Regular cardiac myocyte (primary cell): ENCODE results near the gene FBXO21. TPM values are rescaled to one million over a fixed set of nuclear protein-coding genes. Genes with fewer than 3 reads are reported as not detected.

Source experiments
- total RNA-seq: library from RNA; depleted of rRNA; stranded (reverse); fragments of >200 nt; gene quantifications from 2 replicates; pipeline ENCODE4 v1.2.3, GENCODE V29; 2014

FBXO21 gene, protein sequence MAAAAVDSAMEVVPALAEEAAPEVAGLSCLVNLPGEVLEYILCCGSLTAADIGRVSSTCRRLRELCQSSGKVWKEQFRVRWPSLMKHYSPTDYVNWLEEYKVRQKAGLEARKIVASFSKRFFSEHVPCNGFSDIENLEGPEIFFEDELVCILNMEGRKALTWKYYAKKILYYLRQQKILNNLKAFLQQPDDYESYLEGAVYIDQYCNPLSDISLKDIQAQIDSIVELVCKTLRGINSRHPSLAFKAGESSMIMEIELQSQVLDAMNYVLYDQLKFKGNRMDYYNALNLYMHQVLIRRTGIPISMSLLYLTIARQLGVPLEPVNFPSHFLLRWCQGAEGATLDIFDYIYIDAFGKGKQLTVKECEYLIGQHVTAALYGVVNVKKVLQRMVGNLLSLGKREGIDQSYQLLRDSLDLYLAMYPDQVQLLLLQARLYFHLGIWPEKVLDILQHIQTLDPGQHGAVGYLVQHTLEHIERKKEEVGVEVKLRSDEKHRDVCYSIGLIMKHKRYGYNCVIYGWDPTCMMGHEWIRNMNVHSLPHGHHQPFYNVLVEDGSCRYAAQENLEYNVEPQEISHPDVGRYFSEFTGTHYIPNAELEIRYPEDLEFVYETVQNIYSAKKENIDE
- total RNA-seq: 124 and 153 TPM in 2 replicates

DNA sequence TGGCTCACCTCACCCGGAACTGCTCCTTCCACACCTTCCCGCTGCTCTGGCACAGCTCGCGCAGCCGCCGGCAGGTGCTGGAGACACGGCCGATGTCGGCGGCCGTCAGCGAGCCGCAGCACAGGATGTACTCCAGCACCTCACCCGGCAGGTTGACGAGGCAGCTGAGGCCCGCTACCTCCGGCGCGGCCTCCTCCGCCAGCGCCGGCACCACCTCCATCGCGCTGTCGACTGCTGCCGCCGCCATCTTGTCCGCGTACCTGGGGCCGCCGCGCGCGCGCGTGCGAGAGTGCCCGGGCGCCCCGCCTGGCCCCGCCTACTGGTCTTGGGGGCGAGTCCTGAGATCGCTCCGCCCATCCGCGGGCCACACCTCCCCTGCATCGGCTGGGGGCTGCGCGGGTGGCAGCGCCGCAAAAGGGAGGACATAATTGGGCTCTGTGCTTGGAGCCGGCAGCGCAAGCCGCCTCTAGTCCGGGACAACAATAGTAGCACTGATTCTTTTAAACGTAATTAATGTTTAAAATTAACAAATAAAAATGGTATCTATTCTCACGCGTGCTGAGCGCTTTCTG, at the start of gene FBXO21:
Gene FBXO21, minus strand, starts transcription at position 261 of the 572 bp plus-strand sequence. Its CDS starts 14 bp downstream, at position 247.

Other genes starting within 250 kb of the FBXO21 start
- gene TESC, start 91.1 kb downstream of the FBXO21 start, total RNA-seq: not detected in 2 replicates
- gene NOS1, start 171.2 kb upstream of the FBXO21 start, total RNA-seq: not detected in 2 replicates